AG10803 (cell line): ENCODE data around the gene ZDHHC20.

ENCODE experiments used
- DNase-seq: peaks from one replicate; pipeline ENCODE4 v3.0.0; 2010; ENCODE audit warnings: low read depth
- H3K4me3 ChIP-seq: 2 replicates; pipeline ENCODE4 v1.5.1; 2011; ENCODE audit warnings: mild to moderate bottlenecking, low read length, control low read depth
- TF ChIP-seq, protein P1 (sequence below): conservative IDR thresholded peaks from 2 replicates; pipeline ENCODE4 v1.5.1; 2011; ENCODE audit warnings: mild to moderate bottlenecking, low read length, control low read depth, inconsistent platforms

The ZDHHC20 gene

DNA sequence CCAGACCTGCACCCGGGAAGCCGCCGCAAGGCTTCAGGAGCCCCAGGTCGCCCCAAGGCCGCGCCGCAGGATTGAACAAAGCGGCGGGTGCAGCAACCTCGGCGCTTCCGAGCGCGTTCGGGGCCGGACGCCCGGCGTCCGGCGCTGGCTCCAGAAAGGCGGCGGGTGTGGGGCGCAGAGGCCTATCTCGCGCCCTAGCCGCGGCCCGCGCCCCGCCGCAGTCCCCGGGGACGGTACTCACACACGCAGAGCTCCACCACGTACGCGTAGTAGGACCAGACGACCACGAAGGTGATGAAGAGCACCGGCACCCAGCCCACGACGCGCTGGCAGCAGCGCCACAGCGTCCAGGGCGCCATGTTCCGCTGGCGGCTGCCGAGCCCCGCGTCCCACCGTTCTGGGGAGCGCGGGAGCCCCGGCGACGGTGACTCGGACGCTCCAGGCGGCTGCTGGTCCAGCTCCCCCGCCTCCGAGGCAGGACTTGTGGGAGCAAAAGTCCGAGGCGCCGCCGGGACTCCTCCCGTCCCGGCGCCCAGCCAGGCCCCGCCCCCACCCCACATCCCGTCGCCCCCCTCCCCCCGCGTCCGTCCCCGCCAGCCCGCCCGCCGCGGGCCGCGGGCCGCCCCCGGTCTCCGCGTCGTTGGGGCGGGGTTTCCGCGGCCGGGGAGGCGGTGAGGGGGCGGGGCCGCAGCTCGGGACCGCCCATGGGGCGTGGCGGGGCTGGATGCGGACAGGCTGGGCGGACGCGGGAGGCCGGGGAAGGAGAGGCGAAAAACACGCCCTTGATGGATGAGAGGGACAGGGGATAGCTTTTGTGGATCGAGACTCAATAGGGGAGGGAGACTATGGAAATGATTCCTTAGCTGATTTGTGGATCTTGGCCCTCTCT lies at the start of gene ZDHHC20:
Gene ZDHHC20 (minus strand): TSS at position 491 of the 889 bp plus-strand sequence. CDS start 132 bp downstream, at position 359.
- H3K4me3 ChIP-seq = peak within 1 kb of the TSS; percentile 85
- peak; percentile 82 for DNase-seq
- TF ChIP-seq, protein P1, sequence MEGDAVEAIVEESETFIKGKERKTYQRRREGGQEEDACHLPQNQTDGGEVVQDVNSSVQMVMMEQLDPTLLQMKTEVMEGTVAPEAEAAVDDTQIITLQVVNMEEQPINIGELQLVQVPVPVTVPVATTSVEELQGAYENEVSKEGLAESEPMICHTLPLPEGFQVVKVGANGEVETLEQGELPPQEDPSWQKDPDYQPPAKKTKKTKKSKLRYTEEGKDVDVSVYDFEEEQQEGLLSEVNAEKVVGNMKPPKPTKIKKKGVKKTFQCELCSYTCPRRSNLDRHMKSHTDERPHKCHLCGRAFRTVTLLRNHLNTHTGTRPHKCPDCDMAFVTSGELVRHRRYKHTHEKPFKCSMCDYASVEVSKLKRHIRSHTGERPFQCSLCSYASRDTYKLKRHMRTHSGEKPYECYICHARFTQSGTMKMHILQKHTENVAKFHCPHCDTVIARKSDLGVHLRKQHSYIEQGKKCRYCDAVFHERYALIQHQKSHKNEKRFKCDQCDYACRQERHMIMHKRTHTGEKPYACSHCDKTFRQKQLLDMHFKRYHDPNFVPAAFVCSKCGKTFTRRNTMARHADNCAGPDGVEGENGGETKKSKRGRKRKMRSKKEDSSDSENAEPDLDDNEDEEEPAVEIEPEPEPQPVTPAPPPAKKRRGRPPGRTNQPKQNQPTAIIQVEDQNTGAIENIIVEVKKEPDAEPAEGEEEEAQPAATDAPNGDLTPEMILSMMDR = no peak

DNA sequence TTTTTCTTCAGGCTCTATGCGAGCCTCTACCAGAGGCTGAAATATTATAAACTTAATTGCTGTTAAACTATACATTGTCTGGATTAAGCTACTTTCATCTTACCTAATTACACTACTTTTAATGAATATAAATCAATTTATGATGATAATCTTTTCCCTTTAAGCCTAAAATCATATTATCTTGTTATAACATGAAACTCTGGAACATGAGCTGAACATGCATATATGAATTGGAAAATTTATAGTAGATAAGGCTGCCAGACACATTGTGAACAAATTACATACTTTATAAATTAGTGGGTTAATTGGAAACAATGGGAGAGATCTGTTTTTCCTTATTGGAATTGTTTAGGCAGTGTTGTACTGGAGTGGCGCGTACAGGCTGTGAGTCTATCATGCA lies 45.3 kb upstream of the ZDHHC20 start:
- DNase-seq = no peak
- TF ChIP-seq, protein P1 = no peak
- no peak overlapping the region for H3K4me3 ChIP-seq

DNA sequence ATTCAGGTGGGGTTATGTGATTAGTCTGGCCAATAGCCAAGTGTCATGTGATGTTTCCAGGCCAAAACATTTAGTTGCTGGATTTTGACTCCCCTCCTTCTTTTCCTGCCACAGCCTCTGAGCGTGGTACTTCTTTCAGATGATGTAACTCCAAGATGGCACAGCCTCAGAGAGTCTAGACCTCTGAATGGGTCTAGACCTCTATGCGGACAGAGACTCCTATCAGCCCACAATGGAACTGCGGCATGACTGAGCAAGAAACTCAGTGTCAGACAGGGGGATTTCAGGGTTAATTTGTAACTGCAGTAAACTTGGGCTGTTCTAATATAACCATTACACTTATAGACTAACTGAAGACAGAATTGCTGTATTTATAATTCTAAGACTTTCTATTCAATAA lies 42.6 kb upstream of the ZDHHC20 start:
- no peak for DNase-seq
- TF ChIP-seq, protein P1 = no peak
- H3K4me3 ChIP-seq = no peak overlapping the region

- no peak for DNase-seq
- TF ChIP-seq, protein P1 = no peak
- no peak overlapping the region for H3K4me3 ChIP-seq
These were observed 27.2 kb upstream of the ZDHHC20 start for GRCh38 chr13:21486322-21486721.

DNA sequence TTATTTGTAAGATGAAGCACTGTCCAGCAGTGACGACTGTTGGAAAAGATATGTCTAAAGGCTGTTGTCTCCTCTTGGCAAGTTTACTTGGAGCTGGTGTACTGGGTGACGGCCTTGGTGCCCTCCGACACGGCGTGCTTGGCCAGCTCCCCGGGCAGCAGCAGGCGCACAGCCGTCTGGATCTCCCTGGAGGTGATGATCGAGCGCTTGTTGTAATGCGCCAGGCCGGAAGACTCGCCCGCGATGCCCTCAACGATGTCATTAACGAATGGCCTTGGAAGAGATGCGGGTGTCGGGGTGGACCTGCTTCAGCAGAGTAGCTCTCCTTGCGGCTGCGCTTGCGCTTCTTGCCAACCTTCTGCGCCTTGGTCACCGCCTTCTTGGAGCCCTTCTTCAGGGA lies 24.6 kb upstream of the ZDHHC20 start:
- TF ChIP-seq, protein P1 = no peak
- DNase-seq = no peak
- no peak overlapping the region for H3K4me3 ChIP-seq

DNA sequence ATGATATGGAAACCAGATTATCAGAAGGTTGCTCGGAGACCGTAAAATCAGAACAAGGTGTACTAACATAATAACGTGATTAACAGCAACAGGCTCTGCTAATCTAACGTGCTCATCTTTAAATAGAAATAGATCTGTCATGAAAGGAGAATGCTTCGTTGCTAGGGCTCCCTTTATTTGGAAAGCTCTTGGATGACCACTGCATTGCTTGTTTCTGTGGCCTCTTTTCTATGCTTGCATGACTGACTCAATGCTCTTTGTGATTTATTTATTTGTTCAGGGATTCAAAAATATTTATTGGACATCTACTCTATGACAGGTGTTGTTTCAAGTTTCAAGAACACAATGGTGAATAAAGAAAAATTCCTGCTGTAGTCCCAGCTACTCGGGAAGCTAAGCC lies 22.3 kb upstream of the ZDHHC20 start:
- H3K4me3 ChIP-seq = no peak overlapping the region
- DNase-seq = peak; percentile 28
- TF ChIP-seq, protein P1 = no peak
